GM19452 (cell line): ENCODE data around the gene C10orf90.

Source experiments
- ATAC-seq: cut with Tn5 transposase; IDR thresholded peaks from one replicate; pipeline ENCODE4 v1.9.1; 2021; ENCODE audit not compliant: unreplicated experiment

C10orf90 gene

GRCh38 chr10:126588024-126588423, 82.5 kb downstream of the C10orf90 start:
- ATAC-seq: no peak

GRCh38 chr10:126586878-126587277, 83.6 kb downstream of the C10orf90 start:
- no peak for ATAC-seq

DNA sequence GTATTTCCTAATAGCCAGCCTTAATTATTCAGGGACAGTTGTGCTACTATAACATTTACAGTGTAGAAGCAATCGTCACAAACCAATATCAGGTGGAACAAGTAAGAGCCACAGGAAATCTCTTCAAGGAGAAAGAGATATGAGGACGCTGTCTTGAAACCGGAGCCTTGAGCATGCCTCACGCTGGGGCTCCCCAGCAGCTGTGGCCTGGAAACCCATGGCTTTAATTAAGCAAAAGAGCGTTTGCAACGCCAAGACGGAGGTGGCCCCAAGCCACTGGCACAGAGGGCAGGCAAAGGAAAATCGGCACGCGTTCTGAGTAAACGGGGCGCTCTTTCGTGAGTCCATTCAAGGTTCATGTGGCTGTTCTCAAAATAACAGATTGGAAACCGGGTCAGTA, 84.4 kb downstream of the C10orf90 start:
- ATAC-seq: no peak

DNA sequence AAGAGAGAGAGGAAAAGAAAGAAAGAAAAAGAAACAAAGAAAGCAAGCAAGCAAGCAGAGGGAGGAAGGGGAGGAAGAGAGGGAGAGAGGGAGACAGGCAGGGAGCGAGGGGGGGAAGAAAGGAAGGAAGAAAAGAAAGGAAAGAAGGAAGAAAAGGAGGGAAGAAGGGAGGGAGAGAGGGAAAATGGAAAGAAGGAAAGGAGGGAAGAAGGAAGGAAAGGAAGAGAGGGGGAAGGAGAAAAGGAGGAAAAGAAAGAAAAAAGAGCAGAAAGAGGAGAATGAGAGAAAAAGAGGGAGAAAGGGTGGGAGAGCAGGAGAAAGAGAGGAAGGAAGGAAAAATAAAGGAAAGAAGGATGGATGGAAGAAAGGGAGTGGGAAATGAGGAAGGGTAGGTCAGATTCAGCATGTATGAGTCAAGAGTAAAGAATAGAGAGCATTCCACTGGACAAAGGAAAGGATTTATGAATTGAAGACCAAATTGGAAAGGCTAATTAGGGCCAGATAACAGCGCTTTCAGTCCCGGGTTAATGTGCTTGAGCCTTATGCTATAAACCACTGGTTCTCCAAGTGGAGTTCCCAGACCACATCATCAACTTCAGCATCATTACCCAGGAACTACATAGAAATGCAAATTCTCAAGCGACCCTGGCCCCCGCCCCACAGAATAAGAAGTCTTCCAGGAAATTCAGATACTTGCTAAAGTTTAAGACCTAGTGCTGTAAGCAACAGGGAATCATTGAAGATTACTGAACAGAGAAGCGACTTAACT, 85.1 kb downstream of the C10orf90 start:
- ATAC-seq: no peak

DNA sequence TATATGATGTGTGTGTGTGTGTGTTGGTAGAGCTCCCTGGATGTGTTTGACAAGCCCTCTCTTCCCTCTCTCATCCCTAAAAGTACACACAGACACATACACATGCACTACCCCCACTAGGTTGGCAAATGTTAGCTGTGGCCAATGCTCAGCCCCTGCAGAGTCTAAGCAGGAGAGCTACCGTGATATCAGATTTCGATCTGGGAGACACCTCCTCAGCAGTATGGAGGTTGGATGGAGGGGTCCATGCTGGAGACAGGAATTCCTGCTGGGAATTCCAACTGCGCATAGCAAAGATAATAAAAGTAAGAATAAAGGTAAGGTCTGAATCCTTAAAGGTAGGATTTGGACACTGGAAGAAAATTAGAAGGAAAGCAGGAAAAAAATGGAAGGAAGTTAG, 85.7 kb downstream of the C10orf90 start:
- no peak for ATAC-seq

DNA sequence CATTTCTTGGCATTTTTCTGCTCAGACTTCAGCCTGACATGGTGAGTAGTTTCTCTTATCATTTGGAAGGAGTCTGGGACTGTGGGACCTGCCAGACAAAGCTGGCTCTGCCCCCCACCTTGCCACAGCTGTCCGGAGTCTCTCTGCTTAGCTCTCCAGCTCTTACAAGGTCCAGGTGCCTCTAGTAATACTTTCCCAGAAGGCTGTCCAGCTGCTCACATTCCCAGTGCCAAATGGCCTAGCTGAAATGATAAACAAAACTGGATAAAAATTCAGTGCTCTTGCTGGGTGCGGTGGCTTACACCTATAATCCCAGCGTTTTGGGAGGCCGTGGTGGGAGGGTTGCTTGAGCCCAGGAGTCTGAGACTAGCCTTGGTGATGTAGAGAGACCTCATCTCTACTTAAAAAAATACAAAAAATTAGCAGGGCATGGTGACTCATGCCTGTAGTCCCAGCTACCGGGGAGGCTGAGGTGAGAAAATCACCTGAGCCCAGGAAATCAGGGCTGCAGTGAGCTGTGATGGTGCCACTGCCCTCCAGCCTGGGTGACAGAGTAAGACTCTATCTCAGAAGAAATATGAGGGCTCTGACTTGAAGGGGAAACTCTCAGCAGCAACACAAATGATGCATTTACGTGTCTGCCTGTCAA, 86.8 kb downstream of the C10orf90 start:
- ATAC-seq: no peak

- ATAC-seq: no peak
Measured at GRCh38 chr10:126581648-126582046, 88.8 kb downstream of the C10orf90 start.

DNA sequence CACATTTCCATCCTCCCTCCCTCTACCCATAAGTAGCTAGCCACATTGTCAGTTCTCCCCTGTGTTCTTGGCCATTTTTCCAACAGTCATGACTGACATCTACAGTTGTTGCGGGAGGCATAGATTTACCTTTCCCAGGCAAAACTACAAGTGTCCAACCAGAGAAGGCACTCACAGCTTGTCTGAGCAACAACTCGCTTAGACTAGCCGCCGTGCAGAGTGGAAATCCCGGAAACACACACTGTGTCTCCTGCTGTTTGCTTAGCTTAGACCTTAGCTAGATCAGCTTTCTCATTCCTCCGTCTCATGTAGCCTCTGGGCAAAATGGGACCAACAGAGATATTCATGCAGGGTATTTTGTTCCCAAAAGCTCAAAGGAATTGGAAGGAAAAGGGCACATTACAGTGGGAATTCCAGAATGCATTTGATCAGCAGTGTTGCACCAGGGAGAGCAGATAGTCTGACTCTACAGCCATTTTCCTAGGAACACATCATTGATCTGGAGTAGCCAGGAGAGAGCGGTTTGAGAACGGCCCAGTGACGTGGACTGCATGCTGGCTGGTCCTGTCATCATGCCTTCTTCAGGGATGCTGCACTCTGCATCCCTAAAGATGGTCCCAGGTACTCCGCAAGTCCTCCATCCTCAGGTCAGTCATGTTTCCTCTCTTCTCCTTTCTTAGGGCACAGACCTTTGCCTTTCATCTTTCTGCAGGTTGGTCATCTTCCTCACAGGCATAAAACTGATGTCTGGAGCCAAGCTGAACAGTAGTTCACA, 89.4 kb downstream of the C10orf90 start:
- ATAC-seq: no peak

DNA sequence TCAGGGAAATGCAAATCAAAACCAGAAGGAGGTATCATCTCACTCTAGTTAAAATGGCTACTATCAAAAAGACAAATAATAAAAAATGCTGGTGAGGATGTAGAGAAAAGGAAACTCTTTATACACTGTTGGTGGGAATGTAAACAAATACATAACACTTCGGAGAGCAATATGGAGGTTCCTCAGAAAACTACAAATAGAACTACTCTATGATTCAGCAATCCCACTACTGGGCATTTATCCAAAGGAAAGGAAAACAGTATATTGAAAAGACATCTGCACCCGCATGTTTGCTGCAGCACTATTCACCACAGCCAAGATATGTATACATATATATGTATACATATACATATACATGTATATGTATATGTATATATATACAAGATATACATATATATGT, 94.2 kb downstream of the C10orf90 start:
- ATAC-seq: no peak

DNA sequence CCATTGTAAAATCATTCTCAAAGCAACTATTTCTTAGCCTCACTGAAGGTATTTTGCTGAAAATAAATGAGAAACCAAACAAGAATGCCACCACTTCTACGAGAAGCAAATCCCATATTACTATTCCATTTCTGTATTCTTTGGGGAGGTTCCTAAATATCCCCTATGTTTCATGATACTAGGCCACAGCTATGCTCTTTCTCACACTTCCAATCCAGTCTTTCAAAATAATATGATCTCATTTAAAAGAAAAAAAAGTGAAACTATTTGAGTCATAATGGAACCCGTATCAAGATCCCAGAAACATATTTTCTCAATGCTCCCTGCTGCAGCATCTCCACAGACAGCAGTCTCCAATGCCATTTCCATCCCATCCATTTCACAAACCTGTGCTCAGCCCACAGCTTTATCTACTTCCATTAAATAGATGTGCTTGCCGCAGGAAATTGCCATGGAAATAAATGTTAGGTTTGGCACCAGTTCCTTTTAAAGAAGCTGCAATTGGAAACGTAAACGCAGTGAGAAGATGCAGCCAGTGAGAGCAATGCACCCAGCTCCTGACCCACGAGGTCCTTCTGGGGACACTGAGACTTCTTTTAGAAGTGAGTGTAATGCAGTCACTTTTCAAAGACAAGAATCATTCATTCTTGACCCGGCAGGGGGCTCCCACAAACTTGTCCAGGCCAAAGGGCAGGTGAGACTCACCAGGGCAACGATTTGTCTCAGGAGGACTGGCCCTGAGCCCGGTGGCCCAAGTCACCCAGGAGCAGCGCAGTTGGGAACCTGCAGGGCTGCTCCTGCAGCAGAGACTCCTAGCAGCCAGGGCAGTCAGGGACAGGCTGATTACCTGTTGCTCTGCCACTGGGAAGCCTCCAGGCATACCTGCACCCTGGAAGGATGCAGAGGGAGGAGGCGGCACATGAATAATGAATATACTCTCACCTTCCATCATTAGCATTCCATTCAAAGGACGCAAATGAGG, 99.6 kb downstream of the C10orf90 start:
- ATAC-seq: no peak

DNA sequence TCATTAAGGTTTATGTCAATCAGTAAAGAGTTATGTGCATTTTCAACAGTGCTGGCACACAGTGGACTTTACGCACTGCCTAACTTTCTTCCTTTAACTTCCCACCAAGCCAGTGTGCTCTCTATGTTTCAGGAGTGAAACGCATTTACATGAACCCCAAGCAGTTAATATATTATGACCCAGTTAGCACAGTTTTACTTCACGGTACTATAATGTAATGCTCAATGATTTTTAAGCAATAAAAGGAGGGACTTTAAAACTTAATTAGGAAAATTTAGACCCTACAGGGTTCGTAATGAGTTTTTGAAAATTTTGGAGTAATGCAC, 100.3 kb downstream of the C10orf90 start:
- ATAC-seq: no peak

GRCh38 chr10:126569513-126570244, 100.8 kb downstream of the C10orf90 start:
- no peak for ATAC-seq

- no peak for ATAC-seq
Measured at GRCh38 chr10:126568809-126569385, 101.6 kb downstream of the C10orf90 start.

- ATAC-seq: no peak
Measured at GRCh38 chr10:126565871-126566270, 104.6 kb downstream of the C10orf90 start.

GRCh38 chr10:126565441-126565840, 105.1 kb downstream of the C10orf90 start:
- no peak for ATAC-seq

- no peak for ATAC-seq
Measured at GRCh38 chr10:126564326-126564888, 106.1 kb downstream of the C10orf90 start.

- no peak for ATAC-seq
Measured at GRCh38 chr10:126563361-126563760, 107.1 kb downstream of the C10orf90 start.

DNA sequence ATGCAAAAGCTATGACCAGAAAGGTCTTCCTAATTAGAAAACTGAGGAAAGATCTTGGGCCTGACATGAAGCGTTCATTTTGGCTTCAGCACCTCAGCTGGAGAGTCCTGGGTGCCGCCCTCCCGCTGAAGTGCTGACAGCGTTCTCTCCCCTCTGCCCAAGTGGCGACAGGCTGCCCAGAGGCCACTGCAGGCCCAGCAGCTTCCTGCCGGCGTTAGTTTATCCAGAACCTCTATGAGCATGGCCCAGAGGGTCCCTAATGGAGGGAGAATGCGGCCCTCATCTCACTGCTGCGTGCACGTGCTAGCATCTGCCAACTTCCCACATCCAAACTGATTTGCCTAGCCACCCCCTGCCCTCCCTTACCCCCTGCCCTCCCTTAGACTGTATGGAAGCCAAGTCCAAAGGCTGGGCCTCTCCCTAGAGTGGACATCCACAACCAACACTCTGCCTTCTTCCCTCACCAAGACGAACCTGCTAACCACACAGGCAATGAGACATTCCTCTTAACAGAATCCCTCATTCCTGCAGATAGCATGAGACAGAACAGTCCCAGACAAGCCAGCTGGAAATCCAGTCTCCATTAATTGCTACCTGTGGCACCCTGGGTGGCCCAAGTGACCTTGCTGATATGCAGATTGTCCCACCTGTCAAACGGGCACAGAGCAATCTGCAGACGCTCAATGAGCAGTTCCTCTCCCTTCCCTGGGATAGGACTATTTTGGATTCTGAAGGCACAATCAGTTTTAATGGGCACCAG, 108.4 kb downstream of the C10orf90 start:
- no peak for ATAC-seq
